Fibroblast of villous mesenchyme (primary cell): ENCODE results near the gene OR2V2. TPM values are rescaled to one million over a fixed set of nuclear protein-coding genes. Genes with fewer than 3 reads are reported as not detected.

Source experiments
- DNase-seq: peaks from one replicate; pipeline ENCODE4 v3.0.0-alpha.2; 2010; ENCODE audit warnings: low read depth
- H3K4me3 ChIP-seq: 2 replicates; pipeline ENCODE4 v1.5.1; 2011; ENCODE audit warnings: low read depth, mild to moderate bottlenecking, low read length
- CTCF ChIP-seq: IDR thresholded peaks from 2 replicates; pipeline ENCODE4 v1.5.1; 2012; ENCODE audit warnings: low read depth, mild to moderate bottlenecking, low read length; ENCODE audit not compliant: insufficient read depth
- total RNA-seq: library from RNA; depleted of rRNA; stranded (reverse); fragments of >200 nt; gene quantifications from 2 replicates; pipeline ENCODE4 v1.2.3, GENCODE V29; 2012

The OR2V2 gene
- total RNA-seq, 1 donor, result not detected

GRCh38 chr5:181160152-181160754, 12.9 kb downstream of the OR2V2 start:
- peak; percentile 55 for DNase-seq
- TF ChIP-seq CTCF, result no peak
- peak overlapping the region; percentile 51 for H3K4me3 ChIP-seq

GRCh38 chr5:181160755-181161533, 13.6 kb downstream of the OR2V2 start:
- DNase-seq, result peak; percentile 73
- peak overlapping the region; percentile 35 for H3K4me3 ChIP-seq

- no peak for TF ChIP-seq CTCF
- no peak for DNase-seq
- peak overlapping the region; percentile 35 for H3K4me3 ChIP-seq
Observed at GRCh38 chr5:181161534-181162175, 14.3 kb downstream of the OR2V2 start.

DNA sequence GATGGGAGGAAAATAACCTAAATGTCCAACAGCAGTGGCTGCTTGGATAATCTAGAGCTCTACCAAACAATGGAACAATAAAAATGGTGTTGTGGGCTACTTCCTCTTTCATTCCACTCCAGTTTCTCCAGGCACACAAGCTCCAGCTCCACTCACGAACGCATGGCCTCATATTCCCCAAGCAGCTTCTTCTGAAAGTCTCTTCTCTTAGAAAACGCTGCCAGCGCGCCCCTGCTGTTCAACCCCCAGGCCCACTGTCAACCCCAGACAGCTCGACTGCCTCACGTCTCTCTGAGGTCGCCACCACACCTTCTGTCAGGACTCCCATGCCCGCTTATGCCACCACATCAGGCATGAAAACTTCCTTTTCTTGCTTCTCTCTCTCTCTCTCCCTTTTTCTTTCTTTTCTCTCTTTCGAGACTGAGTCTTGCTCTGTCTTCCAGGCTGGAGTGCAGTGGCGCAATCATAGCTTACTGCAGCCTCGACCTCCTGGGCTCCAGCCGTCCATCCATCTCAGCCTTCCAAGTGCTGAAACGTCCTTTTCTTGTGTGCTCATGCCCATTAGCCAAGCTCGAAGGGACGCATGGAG, 16.2 kb downstream of the OR2V2 start:
- no peak for TF ChIP-seq CTCF
- no peak for DNase-seq
- no peak overlapping the region for H3K4me3 ChIP-seq

GRCh38 chr5:181164076-181164952, 16.9 kb downstream of the OR2V2 start:
- peak overlapping the region; percentile 23 for H3K4me3 ChIP-seq
- TF ChIP-seq CTCF, result no peak
- DNase-seq, result no peak

DNA sequence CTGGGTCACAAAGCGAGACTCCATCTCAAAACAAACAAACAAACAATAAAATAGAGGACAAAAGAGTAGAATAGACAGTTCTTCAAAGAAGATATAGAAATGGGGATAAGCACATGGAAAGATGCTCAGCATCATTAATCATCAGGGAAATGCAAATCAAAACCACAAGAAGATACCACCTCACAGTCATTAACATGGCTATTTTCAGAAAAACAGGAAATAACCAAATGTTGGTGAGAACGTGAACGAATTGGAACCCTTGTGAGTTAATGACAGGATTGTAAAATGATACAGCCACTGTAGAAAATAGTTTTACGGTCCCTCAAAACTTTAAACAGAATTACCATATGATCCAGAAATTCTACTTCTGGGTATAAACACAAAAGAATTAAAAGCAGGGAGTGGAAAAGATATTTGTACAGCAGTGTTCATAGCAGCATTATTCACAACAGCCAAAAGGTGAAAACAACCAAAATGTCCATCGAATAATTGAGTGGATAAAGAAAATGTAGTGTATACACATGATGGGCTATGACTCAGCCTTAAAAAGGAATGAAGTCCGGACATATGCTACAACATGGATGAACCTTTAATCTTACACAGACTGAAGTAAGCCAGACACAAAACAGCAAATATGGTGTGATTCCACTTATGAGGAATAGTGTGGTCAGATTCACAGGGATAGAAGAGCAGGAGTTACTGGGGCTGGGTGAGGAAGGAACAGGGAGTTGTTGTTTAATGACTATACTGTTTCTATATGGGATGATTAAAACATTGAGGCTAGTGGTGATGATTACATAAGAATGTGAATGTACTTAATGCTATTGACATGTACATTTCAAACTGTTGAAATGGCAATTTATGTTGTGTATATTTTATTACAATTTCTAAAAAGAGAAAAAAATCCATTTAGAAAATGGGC, 19.7 kb downstream of the OR2V2 start:
- no peak for TF ChIP-seq CTCF
- H3K4me3 ChIP-seq, result no peak overlapping the region
- no peak for DNase-seq
